ENCODE results near the gene CTSZ.
A peak's percentile ranks its signal among the peaks of the same experiment; 100 is the strongest.
"Not testable (repeated sequence)": the region's sequence is repeated elsewhere in the genome, so short reads cannot be mapped to it uniquely, and the experiment has no call there.

CTSZ gene

GRCh38 chr20:58994390-58995159 is 12.5 kb downstream of the CTSZ start:
- DNase-seq: no peak

GRCh38 chr20:58993332-58994248 is 13.5 kb downstream of the CTSZ start:
- no peak for DNase-seq

GRCh38 chr20:58992911-58993310 is 14.1 kb downstream of the CTSZ start:
- DNase-seq: no peak

GRCh38 chr20:58991715-58992114 is 15.3 kb downstream of the CTSZ start:
- DNase-seq: no peak

- DNase-seq: no peak
These were observed 16.2 kb downstream of the CTSZ start for GRCh38 chr20:58990651-58991445.

- no peak for DNase-seq
These were observed 17.9 kb downstream of the CTSZ start for GRCh38 chr20:58989196-58989595.

- no peak for DNase-seq
These were observed 18.5 kb downstream of the CTSZ start for GRCh38 chr20:58988565-58988882.

GRCh38 chr20:58987790-58988564 is 19.1 kb downstream of the CTSZ start:
- no peak for DNase-seq

- no peak for DNase-seq
These were observed 20.0 kb downstream of the CTSZ start for GRCh38 chr20:58986968-58987517.

GRCh38 chr20:58986286-58986967 is 20.6 kb downstream of the CTSZ start:
- no peak for DNase-seq

GRCh38 chr20:58985656-58986055 is 21.4 kb downstream of the CTSZ start:
- DNase-seq: no peak

- DNase-seq: no peak
These were observed 22.4 kb downstream of the CTSZ start for GRCh38 chr20:58984691-58985090.

- not testable (repeated sequence) for DNase-seq
These were observed 24.0 kb downstream of the CTSZ start for GRCh38 chr20:58983115-58983468.

- DNase-seq: no peak
These were observed 24.5 kb downstream of the CTSZ start for GRCh38 chr20:58982406-58983114.

- no peak for DNase-seq
These were observed 25.3 kb downstream of the CTSZ start for GRCh38 chr20:58981628-58982364.

- DNase-seq: peak; percentile 50
These were observed 26.1 kb downstream of the CTSZ start, which contains the start of gene NELFCD for GRCh38 chr20:58980711-58981627. Gene NELFCD (plus strand): TSS chr20:58981256. CDS start chr20:58981310, 54 bp downstream.

GRCh38 chr20:58978351-58979190 is 28.5 kb downstream of the CTSZ start:
- no peak for DNase-seq
